ENCODE results near the gene DLD.
"Not testable (repeated sequence)": the region's sequence is repeated elsewhere in the genome, so short reads cannot be mapped to it uniquely, and the experiment has no call there.

Gene DLD

DNA sequence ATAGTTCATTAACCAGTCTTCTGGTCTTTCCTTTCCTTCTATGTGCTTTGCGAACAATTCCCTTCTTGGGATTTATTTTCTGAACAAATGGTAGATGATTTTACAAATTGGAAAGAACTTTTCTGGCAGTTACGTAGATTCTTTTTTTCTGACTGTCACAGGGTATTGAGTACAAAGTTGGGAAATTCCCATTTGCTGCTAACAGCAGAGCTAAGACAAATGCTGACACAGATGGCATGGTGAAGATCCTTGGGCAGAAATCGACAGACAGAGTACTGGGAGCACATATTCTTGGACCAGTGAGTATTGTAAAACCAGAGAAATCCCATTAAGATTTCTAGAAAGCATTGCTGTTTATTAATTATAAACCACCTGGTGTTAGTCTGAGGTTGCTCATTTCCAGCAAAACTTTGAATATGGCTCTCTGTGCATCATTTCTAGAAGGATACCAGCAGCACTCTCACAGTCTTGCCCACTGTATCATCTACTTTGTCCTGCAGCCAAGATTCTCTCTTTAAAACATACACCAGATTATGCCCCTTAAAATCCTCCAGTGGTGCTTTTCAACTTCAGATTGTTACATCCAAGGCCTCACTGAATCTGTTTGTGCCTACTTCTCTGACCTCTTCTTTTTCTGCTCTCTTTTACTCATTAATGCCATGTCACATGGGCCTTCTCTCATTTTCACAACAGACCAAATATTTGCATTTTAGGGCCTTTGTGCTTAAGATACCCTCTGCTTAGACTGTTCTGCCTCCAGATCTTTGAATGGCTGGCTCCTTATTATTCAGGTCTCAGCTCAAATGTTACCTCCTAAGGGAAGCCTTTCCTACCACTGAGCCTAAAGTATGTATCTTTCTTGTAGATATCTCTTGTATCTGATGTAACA lies 27.0 kb downstream of the DLD start:
- no peak for DNase-seq

DNA sequence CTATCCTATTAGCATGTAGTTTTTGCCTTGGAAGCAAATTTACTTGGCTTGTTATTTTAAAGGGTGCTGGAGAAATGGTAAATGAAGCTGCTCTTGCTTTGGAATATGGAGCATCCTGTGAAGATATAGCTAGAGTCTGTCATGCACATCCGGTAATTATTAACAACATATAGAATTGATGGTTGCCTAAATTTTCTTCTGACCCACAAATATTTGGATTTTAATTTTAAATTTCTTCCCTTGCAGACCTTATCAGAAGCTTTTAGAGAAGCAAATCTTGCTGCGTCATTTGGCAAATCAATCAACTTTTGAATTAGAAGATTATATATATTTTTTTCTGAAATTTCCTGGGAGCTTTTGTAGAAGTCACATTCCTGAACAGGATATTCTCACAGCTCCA lies 28.0 kb downstream of the DLD start:
- no peak for DNase-seq

DNA sequence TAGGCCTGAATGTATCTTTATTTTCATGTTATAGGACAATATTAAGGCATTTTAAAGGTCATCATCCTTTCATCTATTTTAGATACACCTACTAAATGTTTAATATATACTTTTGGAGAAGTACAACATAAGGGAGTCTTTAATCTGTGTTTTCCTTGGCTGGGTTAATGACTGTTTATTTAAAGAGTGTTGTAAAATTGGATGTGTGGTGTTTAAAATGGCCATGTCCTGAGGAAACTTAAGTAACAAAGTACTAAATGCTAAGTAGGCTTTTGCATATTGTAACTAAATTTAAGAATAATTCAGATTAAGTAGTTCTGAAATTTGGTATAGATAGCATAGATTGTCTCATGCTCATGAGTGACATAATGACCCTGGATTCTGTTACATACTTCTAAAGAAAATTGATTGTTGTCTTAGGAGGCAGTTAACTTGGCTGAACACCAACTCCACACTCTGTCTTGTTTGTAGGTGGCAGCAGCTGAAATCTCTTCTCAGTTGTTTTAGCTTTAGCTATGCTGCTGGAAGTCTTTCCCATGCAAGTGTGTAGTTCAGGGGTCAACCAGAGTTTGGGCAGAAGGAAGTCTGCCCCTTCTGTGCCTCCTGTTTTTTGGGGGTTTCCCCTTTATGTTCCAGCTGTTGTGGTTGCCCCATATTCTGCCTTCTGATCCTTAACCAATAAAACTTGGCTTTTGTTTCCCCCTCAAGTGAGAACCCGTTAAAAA lies 29.2 kb downstream of the DLD start:
- DNase-seq: no peak

DNA sequence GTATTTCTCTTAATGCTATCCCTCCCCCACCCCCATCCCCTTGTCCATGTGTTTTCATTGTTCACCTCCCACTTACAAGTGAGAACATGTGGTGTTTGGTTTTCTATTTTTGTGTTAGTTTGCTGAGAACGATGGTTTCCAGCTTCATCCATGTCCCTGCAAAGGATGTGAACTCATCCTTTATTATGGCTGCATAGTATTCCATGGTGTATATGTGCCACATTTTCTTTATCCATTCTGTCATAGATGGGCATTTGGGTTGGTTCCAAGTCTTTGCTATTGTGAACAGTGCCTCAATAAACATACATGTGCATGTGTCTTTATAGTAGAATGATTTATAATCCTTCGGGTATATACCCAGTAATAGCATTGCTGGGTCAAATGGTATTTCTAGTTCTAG lies 30.8 kb downstream of the DLD start:
- DNase-seq: not testable (repeated sequence)

DNA sequence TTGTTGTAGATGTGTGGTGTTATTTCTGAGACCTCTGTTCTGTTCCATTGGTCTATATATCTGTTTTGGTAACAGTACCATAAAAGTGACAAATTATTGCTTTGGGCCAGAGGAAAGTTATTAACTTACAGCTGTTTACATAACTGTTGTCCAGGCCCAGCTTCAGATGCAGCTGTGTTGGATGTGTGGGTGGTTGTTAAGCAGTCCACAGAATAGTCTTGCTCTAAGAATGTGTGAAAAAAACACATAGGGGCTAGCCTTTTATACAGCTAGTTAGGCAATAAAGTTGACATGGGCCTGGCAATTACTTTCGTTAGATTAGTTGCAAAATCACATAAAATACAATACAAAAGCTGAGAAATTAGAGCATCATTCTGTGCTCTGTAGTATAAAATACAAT lies 31.9 kb downstream of the DLD start:
- no peak for DNase-seq

DNA sequence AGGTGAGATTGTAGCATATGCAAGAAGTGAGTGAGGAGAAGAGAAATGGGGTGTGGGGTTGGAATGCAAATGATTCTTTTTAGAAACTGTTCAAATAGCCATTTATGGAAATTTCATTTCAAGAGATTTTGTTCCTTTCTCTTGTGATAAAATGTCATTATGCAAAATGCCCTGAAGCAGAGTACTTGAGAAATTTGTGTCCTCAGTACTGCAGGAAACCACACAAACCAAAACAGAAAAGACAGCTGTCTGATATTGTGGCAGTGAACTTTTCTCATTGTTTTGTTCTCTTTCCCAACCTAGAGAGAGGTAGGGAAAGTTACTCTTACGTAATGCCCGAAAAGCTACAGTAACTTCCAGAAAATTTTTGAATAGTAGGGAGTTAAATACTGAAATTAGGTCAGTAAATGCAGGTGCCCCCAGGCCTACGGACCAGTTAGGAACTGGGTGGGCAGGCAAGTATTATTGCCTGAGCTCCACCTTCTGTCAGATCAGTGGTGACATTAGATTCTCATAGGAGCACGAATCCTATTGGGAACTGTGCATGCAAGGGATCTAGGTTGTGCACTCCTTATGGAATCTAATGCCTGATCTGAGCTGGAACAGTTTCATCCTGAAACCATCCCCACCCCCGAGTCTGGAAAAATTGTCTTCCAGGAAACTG lies 34.0 kb downstream of the DLD start:
- no peak for DNase-seq

DNA sequence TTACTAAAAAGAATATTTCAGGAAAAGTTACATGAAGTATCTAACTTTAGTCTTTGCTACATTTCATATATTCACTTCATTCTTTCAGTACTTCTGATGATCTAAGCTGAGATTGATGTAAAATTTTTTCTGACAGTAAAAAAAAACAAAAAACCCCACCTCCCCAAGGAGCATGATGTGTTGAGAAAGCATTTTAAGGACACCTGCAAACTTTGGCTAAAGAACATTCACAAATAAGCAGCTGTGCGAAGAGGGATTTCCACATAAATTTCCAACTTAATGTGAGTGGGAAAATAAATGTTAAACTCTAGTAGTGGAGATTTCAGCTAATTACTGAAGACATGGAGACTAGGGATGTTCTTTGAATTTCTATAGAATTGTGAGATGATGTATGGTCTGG lies 35.5 kb downstream of the DLD start:
- DNase-seq: no peak

DNA sequence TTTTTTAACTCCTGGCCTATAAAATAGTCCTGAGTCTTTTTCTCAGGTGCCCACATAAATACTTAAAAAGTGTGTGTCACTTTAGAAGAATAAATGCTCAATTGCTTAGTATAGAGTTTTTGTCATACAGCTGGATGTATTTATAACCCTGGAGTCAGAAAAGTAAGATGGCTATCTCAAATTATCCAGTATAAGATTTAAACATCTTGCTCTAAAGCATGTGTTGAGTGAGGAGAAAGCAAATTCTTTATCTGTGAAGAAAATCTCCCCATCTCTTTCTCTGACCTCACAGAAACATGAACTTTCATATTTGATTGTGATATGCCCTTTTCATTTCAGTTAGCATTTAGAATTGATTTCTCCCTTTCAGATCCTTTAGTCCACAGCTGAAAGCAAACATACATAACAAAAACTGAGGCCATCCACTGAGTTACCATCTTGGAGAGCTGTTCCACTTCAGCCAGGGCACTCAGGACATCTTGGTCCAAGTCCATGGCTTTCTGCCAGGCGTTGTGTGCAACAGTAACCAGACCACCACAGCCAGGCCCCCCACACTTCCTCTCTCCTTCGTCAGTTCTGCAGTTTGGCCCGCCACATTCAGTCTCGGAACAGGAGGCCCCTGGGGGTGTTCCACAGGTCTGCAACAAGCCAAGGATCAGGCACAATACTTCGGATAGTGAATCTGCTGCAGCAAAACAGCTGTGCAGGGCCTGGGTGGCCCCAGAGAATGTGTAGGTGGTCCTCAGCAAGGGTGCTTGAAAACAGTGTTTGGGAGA lies 40.9 kb downstream of the DLD start:
- DNase-seq: no peak

DNA sequence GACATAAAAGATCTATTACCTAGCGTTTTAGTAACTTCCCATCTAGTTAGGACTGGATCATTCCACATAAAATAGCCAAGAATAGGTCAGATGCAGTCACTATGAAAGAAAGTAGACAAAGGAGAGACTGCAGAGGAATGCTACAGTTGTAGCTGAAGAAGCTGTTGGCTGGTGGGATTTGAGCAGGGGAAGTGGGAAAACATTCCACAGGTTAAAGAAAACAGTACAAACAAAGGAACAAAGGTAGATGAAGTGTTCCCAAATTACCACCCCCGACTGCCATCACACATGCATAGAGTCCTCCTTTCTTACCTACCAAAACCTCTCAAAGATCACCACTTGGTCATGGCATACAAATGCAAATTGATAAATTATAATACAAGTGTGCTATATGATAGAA lies 41.8 kb downstream of the DLD start:
- no peak for DNase-seq

DNA sequence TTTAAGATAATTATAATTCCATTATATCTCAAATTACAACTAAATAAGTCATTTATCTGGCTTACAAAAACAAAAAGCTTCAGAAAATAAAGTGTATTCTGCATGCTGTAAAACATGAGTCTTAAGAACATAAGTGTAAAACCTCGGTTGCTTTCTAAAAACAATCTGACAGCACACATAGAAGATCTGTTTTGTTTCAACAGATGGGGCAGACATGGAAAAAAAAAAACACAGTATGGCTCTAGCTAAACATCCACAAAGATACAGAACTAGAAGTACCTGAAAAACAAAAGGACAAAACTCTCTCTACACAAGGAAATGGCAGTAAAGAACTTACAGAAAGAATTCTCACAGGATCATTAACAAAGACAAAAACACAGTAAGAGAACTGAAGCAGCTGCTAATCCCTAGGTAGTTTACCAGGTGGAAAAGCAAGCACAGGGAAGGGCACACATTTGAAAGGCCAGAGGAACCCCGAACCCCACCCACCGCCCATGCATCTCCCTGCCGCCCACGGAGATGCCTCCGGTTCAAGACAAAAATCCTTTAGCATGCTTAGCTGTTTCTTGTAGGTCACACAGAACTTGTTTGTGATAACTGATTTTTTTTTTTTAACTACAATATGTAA lies 42.5 kb downstream of the DLD start:
- DNase-seq: no peak

DNA sequence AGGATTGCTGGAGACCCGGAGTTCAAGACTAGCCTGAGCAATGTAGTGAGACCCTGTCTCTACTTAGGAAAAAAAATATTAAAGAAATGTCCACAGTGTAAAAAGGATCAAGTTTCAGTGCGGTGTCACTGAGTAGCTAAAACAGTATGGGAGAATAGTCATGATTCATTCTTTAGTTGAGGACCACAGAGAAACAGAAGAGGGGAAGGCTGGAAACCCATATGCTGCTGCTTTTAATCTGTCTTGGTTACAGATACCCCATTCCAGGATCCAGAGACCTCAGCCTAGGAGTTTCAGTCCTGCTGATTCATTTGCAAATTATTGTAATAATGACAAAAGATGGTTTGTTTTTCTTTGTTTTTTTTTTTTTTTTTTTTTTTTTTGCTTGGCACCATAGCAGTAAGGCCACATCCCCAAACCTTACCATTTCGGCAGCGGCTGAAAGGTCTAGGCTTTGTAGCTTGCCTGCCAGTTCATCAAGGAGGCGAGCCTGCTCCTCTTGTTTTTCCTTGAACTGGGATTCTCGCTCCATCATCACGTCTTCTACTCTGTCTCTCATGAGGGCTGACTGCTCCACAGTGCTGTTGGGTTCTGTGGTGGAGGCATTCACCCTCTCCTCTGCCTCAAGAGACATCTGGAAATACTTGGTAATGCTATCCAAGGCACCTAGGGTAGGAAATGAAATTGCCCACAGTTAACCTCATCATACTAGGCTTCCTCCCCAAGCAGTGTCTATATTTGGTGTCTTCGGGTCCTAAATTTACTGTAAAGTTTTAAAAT lies 44.2 kb downstream of the DLD start:
- DNase-seq: no peak

DNA sequence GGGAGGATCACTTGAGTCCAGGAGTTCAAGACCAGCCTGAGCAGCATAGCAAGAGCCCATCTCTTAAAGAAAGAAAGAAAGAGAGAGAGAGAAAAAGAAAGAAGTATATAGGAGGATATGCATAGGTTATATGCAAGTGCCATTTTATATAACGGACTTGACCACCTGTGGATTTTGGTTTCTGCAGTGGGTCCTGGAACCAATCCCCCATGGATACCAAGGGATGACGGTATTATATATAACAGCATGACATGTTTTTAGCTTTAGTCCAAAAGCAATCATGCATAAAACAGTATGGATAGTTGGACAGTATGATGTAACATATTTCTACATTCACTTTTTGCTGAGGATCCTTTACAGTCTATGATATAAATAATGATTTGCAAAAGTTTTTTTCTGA lies 45.3 kb downstream of the DLD start:
- DNase-seq: no peak

DNA sequence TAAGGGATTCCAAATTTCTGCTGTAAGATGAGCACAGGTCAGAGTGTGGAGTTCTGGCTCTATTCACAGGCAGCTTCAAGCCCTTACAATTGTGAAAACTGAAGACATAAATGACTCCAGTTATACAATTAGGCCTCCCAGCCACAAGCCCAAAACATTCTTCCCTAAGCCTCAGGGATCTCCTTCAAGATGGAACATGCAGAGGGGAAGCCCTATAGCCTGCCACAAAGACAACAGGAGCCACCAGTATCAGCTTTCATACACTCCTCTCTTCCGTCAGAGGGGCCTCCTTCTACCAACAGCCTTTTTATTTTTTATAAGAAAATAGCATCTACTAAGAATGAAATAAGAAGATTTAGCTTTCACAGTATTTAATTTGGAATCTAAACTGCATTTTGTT lies 46.5 kb downstream of the DLD start:
- no peak for DNase-seq

DNA sequence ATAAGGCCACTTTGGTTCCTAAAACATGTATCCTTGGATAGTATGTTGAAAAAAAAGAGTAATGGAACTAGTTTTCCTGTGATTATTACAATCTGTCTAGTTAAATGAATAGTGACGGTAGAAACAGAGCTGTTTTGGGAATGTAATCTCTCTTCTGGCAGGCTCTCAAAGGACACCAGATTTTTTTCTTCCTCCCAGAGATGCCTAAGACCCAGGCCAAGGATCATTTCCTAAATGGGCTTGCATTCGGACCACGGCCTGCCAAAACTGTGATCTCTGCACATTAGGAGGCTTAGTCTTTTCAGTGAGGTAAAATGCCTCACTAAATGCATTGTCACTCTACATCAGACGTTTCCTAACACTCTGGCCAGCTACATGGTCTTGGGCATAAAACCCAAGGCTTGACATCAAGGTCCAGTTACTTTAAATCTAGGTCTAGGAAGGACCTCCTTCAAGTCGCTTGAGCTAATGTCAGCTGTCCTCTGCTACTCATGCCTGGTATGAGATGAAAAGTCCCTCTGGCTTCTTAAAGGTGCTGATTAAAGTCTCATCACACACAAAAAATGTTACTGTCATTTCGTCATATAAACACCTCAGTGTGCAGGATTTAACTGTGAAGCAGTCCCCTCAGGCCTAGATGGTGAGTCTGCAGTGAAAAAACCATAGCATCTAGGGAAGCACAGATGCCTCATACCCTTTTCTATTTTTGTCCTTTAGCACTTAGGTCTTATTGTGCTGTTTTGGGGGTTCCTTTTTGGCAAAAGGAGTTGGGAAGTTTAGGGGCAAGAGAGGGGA lies 47.7 kb downstream of the DLD start:
- no peak for DNase-seq

DNA sequence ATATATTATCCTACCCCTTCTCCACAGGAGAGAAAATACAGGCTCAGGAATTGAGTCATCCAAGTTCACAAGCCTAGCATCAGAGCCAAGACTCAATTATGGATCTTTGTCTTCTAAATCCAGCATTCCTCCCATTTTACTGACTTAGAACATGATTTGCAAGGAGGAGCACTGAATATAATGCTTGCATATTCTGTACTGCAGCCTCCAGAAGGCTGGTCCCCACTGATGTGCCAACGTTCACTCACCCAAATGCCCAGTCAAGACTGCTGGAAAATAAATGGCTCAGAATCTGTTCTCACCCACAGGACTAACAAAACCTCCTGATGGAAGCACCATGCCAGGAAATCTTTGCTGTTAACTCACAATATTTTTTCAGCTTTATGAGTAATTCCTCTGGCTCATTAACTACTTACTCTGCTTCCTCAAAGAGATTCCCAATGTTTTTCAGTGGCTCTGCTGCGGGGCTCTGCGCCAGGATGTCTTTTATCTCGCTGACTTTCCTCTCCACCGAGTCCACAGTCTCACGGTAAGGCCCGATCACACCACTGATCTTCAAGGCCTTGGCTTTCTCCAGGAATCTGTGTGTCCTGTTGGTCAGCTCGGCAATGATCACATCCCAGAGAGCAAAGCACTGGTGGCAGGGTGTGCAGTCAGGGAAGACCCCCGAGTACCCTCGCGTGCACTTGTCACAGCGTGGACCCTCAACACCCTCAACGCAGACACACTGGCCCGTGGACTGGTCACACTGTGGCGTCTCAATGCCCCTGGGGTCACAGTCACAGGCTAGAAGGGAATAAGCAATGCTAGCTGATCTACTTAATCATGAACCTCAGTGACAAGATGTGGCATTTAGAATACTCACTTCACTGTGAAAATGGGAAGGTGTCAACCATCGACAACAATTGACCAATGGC lies 48.8 kb downstream of the DLD start:
- DNase-seq: no peak

DNA sequence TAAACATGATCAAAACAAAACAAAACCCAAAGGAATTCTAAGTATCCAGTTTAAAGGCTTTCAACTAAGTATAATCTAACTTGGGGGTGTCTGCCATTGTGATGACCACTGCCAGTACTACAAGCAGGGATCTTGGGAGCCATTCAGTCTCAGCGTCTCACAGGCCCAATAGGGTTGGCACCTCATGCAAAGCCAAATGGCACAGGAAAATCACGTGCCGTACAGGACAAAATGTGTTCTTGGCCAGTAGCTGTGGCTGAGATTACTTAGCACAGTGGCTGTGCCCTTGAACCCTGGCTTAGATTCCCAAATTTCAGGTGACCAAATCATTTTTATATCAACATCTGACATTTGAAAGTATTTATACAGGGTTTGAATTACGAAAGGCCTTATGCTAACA lies 50.0 kb downstream of the DLD start:
- no peak for DNase-seq

DNA sequence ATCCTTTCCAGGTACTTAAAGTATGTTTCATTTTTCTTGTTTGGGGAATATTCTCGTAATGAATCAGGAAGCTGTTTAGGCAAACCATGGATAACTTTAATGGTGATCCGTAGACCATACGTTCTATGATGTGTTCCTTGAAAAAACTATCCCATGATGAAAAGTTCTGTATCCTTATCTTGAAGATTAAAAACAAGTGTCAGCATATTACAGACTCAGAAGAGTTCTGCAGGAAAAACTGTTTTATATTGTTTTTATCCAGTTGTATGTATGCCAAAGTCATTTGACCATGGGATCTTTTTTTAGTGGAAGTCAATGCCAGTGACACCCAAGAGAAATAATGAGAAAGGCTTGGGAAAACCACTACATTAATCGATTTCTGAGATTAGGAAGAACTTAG lies 52.0 kb downstream of the DLD start:
- no peak for DNase-seq

DNA sequence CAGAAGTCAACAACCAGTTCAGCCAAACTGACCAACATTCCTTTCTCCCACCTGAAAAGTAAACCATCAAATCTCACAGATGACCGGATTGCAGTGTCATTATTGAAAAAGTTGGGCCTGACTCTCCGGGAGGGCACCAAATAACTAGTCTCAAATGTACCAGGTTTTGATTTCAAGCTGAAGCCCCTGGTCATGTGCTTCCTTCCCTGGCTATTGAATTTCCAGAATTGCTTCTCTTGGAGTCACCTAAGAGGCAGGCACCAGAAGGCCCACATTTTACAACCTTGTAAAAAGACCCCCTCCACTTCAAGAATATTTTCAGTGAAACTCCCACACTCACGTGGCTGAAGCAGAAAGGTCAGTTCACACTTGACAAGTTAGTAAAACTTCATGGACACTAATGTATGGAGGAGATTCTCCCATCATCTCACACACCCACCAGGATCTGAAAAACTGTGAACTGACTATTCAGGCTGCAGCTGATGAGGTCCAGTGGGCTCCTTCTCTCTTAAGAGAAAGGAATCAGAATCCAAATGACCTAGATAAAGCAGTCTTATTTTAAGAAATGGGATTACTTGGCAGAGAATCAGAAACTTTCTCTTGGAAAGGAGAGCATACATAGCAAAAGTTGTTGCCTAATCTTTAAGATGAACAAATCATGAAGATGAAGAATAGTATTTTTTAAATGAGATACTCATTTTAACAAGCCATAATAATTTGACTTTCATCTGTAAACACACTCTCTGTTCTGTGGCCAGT lies 53.6 kb downstream of the DLD start:
- no peak for DNase-seq

DNA sequence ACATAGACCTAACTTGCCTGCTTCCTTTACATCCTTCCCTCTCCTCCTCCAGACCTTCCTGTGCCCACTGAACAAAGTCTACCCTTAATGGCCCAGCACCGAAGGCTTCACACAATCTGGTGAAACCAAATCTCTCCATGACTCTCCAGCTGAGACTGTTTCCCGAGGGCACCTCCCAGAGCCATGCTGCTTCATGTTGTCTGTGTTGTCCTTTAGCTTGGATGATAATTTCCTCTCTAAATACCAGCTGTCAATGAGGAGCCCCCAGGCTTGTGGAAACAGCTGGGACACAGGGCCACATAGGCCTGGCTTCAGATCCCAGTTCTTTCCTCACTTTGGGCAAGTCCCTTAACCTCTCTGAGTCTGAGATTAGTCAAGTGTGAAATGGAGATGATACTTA lies 54.3 kb downstream of the DLD start:
- DNase-seq: no peak

Data from NCI-H2081 treated with DMSO at 0.1 percent for 48 hours (cell line).